ENCODE data around the gene COTL1. TPM values are rescaled to one million over a fixed set of nuclear protein-coding genes. Genes with fewer than 3 reads are reported as not detected.

Gene COTL1, protein sequence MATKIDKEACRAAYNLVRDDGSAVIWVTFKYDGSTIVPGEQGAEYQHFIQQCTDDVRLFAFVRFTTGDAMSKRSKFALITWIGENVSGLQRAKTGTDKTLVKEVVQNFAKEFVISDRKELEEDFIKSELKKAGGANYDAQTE
- 100 to 1,000 TPM; 125 to 169 (median 148) TPM for polyA plus RNA-seq (ENCODE audit: insufficient read length in 4 of 4)

DNA sequence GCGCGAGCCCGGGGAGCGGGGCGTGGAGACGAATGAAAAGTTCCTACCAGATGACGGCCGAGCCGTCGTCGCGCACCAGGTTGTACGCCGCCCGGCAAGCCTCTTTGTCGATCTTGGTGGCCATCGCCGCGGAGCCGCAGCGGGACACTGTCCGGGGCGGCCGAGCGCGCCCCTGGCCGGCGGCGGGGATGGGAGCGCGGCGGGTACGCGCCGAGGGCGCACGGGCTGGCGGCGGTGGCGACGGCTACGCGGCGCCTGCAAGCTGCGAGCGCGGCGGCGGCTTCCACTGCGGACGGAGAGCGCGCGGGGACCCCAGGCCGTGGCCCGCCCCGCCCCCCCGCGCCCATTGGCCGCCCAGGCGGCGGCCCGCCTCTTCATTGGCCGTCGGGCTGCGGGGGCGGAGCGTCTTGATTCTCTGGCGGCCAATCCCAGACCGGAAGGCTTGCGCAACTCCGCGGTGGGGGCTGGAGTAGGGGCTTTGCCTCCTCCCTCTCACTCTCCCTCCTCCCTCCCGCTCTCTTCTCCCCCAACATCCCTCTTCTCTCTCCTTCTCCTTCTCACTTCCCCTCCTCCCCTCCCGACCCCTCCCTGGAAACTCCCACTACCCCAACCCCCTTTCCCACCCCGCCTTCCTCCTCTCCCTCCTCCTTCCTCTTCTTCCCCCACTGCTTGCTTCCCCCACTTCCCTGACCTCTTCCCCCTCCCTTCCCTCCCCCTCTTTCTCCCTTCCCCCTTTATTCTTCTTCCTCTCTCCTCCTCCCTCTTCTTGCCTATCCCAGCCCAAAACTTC is at the start of gene COTL1:
Gene COTL1, minus strand, starts transcription at position 288 of the 790 bp plus-strand sequence. Its CDS starts 164 bp downstream, at position 124.
- DNase-seq (ENCODE audit: low read depth in 4 of 4, low spot score in 2 of 4), result peak in 3 of 4 donors; percentile 80 to 94 (median 89)

DNA sequence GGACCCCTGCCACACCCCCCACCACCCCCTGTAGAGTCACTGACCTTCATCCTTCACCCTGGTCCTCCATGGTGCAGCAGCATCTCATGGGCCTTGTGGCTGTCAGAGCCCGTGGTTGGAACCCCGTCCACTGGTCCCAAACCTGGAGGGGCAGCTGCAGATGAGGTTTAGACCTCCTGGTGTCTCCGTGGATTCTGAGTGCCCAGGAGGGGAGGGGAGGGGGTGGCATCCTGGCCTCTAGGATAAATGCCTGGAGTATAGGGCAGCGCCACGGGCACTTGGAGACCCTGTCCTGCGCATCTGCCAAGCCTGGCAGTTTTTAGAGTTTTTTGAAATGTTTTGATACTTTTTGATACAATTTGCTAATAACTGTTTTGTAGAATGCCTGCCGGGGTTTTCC is 48.0 kb upstream of the COTL1 start:
- DNase-seq (ENCODE audit: low read depth in 4 of 4, low spot score in 2 of 4), result no peak

DNA sequence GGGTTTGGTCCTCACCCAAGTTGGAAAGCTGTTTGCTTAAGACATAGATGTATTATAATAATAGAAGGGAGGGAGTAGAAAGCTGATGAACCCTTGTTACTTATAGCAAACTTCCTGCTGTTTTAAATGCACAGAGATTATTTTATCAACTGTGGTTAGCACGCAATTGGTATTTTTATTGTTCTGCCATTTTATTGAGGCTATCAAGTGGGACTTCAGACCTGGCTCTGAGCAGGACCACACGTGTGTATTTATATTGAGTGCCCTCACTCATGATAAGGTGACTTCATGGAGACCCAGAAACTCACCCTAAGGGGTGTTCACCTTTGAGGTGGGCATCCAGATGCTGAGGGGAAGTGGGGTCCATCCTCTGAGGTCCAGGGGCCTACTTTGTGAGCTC is 47.5 kb upstream of the COTL1 start:
- DNase-seq (ENCODE audit: low read depth in 4 of 4, low spot score in 2 of 4), result no peak

DNA sequence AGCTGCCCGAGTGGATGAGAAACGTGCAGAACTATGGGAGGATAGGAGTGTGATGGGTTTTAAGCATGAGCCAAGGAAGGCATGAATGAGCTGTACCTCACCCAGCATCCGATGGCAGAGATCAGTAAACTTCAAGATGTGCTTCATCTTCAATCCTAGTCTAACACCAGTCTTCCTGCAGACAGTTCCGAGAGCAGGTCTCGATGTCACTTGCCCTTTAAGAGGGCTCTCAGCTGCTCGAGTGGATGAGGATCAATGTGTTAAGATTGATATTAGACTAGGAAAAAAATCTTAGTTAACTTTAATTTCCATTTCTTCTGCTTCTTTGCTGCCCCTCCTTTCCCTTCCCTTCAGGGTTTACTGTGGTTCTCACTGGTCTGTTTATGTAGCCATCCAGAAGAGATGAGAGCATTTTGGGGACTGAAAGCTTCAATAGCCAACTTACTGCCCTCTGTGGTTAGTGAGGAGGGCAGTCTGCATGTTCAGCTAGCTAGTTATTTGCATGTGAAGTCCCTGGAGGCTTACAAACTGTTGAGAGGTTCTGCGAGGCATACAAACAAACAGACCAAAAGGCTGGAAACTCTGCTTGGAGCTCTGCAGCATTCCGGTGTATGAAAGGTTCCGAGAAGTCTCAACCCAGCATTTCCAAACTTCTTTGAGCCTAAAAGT is 45.7 kb upstream of the COTL1 start:
- no peak for DNase-seq (ENCODE audit: low read depth in 4 of 4, low spot score in 2 of 4)

DNA sequence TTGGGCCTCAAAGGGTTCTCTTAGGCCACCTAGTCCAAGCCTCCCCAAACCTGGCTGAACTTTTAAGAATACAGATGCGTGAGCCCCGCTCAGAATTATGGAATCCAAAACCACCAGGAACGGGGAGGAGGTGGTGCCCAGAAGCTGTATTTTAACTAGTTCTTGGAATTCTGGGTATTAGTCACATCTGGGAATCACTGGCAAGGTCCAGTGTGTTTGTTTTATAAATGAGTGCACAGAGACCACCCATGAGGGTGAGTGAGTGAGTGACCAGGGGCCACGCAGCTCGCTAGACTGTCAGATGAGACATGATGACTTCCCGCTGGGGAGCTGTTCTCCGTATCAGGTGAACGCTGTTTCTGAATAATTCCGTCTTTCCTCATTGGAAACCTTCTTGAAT is 44.6 kb upstream of the COTL1 start:
- no peak for DNase-seq (ENCODE audit: low read depth in 4 of 4, low spot score in 2 of 4)

DNA sequence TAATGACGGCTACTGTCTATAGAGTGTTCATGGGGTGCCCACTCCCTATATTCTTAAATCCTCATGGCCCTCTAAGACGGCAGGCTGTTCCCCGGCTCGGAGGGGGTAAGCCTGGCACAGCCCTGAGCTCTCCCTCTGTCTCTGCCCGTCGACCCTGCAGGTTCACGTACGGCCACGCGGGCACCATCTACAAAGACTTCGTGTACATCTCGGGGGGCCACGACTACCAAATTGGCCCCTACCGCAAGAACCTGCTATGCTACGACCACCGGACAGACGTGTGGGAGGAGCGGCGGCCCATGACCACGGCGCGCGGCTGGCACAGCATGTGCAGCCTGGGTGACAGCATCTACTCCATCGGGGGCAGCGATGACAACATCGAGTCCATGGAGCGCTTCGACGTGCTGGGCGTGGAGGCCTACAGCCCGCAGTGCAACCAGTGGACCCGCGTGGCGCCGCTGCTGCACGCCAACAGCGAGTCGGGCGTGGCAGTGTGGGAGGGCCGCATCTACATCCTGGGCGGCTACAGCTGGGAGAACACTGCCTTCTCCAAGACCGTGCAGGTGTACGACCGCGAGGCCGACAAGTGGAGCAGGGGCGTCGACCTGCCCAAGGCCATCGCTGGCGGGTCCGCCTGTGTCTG is 43.7 kb upstream of the COTL1 start:
- DNase-seq (ENCODE audit: low read depth in 4 of 4, low spot score in 2 of 4), result no peak

DNA sequence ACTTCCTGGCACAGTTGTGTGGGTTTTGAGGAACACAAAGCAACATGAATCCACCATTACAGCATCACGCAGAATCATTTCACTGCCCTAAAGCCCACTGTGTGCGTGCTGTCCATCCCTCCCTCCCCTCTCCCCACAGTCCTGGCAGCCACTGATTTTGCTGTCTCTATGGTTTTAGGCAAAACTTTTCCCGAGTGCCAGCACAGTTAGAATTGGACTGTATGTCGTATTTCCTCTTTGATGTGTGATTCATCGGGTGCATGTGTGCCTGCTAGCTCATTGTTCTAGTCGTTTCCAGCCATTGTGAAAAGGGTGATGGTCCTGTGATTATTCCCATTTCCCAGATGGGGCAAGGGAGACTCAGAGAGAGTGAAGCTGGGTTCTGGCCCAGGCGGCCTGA is 43.1 kb upstream of the COTL1 start:
- no peak for DNase-seq (ENCODE audit: low read depth in 4 of 4, low spot score in 2 of 4)

DNA sequence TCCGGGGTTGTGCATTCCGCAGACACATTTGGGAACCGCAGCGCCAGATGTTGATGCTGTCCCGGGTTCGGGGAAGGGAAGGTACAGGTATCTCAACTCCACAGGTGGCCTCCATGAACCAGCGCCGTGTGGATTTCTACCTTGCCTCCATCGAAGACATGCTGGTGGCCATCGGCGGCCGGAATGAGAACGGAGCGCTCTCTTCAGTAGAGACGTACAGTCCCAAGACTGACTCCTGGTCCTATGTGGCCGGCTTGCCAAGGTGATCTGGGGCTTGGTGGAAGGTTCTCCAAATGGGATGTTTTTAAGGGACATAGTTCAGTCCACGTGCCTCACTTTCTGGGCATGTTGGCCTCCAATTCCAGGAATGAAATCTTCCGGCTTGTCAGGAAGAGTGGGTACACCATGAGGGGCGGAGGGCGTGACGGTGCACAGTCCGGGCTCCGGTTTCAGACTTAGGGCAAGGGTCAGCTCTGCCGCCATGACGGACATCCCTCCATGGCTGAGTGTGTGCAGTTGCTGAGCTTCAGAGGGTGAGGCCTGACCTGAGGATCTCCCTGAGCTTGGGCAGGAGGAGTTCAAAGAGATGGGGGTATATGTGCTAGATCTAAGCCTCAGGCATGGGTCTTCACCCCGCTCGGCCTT is 41.9 kb upstream of the COTL1 start:
- DNase-seq (ENCODE audit: low read depth in 4 of 4, low spot score in 2 of 4), result no peak

DNA sequence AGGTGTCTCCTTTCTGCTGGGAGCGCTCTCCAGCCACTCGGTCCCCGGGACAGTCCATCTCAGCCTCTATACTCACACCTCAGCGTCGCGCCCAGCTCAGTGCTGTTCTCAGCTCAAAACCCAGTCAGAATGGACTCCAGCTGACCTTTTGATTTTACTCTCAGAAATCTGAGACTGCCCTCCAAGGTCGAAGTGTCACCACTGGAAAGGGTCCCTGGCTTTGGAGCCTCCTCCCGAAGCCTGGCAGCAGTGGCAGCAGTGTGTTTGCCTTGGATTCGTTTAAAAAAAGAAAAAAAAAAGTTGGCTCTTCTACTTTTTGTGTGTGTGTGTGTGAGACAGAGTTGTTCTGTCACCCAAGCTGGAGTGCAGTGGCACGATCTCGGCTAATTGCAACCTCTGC is 40.8 kb upstream of the COTL1 start:
- DNase-seq (ENCODE audit: low read depth in 4 of 4, low spot score in 2 of 4), result no peak

DNA sequence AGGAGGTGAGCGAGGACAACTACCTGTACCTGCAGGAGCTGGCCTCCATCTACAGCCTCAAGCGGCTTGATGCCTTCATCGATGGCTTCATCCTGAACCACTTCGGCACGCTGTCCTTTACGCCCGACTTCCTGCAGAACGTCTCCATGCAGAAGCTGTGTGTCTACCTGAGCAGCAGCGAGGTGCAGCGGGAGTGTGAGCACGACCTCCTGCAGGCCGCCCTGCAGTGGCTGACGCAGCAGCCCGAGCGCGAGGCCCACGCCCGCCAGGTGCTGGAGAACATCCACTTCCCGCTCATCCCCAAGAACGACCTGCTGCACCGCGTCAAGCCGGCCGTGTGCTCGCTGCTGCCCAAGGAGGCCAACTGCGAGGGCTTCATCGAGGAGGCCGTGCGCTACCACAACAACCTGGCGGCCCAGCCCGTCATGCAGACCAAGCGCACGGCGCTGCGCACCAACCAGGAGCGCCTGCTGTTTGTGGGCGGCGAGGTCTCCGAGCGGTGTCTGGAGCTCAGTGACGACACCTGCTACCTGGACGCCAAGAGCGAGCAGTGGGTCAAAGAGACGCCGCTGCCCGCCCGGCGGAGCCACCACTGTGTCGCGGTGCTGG is 39.5 kb upstream of the COTL1 start:
- DNase-seq (ENCODE audit: low read depth in 4 of 4, low spot score in 2 of 4), result no peak

DNA sequence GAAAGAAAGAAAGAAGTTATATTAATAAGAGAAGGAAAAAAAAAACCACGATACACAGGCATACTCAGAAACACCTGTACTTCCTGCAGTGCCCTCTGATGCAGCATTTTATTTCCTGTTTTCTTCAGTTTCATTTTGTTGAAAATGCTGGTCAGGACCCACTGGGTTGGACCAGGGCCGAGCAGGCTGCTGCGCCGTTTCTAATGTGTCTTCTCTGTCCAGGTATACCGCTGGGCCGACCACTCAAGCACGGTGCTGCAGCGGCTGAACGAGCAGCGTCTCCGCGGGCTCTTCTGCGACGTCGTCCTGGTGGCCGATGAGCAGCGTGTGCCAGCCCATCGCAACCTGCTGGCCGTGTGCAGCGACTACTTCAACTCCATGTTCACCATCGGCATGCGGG is 38.8 kb upstream of the COTL1 start:
- DNase-seq (ENCODE audit: low read depth in 4 of 4, low spot score in 2 of 4), result no peak

DNA sequence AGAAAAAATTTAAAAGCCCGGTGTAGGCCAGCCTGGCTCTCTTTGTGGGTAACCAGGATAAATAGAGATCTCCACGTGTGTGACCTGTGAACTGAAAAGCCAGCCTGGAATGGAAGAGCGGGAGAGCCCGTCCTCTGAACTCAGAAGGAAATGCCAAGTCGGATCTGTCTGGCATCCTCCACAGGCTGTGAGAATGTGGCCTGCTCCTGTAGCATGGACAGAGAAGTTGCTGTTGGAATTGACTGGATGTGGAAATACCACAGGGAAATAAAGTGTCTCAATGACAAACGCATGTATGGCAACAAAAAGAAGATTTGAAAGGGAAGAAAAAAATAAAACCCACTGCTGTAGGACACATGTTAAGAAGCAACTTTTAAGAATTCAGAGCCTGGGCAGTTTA is 37.1 kb upstream of the COTL1 start:
- no peak for DNase-seq (ENCODE audit: low read depth in 4 of 4, low spot score in 2 of 4)

DNA sequence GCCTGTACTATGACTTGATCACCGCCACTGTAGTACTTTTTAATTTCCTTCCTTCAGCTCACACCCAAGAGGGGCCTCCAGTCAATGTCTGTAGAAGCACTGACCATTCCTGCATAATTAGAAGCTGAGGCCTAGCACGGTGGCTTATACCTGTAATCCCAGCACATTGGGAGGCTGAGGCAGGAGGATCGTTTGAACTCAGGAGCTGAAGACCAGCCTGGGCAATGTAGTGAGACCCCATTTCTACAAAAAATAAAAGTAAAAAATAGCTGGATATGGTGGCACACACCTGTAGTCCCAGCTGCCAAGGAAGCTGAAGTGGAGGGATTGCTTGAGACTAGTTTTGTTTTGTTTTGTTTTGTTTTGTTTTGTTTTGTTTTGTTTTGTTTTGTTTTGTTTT is 36.4 kb upstream of the COTL1 start:
- no peak for DNase-seq (ENCODE audit: low read depth in 4 of 4, low spot score in 2 of 4)

DNA sequence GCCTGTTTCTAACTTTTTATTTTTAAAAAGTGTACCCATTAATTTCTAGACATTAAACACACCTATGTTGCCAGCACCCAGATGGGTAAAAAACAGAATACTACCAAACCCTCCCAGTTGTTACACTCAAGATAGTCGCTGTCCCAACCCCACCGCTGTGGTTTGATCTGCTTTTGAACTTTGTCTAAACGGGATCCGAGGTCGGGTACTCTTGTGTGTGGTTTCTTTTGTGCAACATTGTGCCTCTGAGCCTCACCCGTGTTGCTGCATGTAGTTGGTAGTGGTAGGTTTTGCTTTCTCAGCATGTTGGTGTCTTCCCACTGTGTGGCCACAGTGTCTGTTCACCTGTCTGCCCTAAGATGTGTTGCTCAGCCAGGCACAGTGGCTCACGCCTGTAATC is 34.7 kb upstream of the COTL1 start:
- no peak for DNase-seq (ENCODE audit: low read depth in 4 of 4, low spot score in 2 of 4)

DNA sequence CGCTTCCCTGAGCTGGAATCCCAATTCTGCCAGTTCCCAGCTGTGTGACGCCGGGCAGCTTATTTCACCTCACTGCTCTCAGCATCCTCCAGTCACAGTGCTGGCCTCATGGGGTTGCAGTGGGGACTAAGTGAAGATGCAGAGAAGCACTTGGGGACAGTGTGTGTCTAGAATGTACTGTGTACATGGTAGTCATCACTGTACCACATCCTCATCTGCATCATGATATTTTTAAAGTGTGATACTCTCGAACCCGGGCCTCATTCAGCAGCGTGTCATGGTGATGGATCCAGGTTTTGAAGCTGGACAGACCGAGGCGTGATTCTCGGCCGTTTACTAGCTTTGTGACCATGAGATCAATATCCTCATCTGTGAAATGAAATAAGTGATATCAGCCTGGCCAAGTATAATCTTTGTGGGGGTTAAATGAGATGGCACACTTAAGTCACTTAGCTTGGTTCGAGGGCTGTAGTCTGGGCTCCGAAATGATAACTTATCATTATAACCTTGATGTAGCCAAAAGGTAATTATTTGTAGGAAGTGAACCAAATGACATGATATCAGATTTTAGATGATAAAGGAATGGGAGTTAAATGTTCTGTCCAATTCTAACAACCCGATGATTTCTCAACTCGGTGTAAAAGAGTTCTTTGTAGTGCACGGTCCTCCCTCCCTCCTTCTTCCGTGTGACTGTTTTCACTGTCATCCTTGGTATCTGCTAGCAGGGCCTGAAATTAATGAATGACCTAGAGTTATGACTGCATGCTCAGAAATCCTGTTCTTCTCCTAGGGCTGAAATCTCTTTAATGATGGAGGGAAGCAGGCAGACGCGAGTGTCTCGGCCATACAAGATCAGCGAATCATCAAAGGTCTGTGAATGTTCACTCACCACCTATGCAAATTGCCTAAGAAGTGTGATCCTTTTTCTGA is 32.4 kb upstream of the COTL1 start:
- DNase-seq (ENCODE audit: low read depth in 4 of 4, low spot score in 2 of 4), result no peak

DNA sequence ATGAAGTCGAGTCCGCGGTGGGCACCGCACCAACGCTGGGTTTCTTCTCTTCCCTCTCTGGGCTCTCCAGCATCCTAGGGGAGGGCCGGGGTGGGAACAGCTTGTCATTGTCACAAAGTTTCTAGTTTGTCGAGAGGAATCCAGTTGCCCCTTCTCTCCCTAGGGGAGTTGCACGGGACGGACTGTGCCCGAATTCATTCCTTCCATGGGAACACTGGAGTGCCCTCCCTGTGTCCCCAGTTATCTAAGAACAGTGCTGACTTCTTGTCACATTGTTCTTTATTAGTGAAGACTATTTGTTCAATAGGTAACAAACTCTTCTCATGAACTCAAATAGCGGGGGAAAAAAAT is 31.6 kb upstream of the COTL1 start:
- no peak for DNase-seq (ENCODE audit: low read depth in 4 of 4, low spot score in 2 of 4)

DNA sequence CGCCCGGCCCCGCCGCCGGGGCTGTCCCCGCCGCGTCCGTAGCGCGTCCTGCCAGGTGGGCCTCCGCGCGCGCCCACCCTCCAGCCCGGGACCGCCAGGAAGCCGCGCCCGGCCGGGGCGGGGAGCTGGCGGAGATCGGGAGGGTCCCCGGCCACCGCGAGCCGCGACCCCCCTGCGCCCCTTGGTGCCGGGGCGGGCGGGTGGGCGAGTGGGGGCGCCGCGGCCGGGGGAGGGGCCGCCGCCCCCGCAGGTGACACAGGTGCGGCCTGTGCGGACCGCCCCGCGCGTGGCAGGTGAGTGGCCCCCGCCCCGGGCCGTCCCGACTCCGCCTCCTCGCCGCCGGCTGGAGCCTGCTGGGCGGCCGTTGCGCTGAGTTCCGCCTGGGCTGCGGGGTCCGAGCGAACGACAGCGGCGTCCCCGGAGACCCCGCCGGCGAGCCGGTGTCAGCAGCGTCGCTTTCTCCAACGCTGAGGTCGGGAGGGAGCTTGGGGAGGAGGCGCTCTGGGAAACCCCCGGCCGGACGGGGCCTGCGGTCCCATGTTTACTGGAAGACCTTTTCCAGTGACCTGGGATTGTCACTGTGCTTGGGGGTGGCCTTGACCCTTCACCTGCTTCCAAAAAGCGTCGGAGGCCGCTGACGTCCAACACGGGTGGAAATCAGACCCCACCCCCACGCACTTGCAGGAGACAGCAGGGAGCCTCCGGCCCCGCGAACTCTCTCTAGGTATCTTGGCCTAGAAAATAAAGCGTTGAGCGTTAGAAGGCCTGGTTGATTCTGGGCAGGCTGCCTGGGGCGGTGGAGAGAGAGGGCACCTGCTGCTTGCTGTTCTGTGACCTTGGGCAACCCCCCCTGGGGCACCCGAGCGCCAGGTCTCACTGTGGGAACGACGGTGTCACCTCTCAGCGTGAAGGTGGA is 31.0 kb upstream of the COTL1 start:
- DNase-seq (ENCODE audit: low read depth in 4 of 4, low spot score in 2 of 4), result no peak

DNA sequence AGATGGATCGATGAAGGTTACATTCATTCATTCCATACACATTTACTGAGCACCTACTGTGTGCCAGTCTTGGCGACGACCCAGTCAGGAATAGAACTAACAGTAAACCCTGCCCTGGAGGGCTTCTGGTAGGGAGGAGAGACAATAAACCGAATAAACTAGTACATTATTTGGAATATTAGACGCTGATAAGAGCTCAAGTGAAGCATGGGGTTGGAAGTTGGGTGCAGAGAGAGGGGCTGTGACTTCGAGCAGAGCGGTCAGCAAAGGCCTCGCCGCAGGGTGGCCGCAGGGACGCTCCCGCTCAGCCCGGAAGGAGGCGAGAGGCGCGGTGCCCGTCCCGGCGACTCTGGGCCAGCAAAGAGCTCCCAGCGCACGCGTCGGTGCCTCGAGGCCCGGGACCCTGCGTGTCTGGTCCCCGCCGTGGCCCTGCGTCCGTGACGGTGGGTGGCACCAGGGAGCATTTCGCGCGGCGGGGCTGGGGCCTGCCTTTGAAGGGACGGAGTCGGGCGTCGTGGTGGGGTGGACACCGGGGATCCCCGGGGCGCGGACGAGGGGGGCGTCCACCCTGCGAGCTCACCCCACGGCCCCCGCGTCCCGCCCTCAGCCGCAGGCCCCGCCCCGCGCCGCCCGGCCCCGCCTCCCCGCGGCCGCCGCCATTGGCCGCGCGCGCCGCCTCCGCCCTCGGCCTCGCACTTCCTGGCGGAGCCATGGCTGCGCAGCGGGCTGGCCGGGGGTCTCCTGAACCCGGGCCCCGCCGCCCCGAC is 30.1 kb upstream of the COTL1 start, which contains the start of gene KLHL36:
Gene KLHL36, plus strand, starts transcription at position 684 of the 767 bp plus-strand sequence. CDS start 2,357 bp downstream, outside the sequence.
- no peak for DNase-seq (ENCODE audit: low read depth in 4 of 4, low spot score in 2 of 4)

Data from left renal cortex interstitium (tissue), 4 donors.